ENCODE measurements around the gene SAMSN1.

The SAMSN1 gene

DNA sequence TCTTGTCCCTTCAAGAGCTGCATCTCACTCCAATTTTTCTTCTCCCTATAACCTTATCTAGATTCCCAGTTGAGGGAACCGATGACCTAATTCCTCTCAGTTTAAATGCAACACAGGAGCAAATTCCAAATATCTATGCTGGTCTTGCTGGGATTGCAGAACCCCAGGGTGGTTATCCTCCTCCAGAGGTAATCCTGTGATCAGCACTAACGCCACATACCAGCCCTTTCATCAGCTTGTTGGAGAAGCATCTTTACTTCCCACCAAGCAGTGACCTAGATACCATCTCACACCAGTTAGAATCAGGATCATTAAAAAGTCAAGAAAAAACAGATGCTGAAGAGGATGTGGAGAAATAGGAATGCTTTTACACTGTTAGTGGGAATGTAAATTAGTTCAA is 52.4 kb downstream of the SAMSN1 start:
- TF ChIP-seq, protein P1, sequence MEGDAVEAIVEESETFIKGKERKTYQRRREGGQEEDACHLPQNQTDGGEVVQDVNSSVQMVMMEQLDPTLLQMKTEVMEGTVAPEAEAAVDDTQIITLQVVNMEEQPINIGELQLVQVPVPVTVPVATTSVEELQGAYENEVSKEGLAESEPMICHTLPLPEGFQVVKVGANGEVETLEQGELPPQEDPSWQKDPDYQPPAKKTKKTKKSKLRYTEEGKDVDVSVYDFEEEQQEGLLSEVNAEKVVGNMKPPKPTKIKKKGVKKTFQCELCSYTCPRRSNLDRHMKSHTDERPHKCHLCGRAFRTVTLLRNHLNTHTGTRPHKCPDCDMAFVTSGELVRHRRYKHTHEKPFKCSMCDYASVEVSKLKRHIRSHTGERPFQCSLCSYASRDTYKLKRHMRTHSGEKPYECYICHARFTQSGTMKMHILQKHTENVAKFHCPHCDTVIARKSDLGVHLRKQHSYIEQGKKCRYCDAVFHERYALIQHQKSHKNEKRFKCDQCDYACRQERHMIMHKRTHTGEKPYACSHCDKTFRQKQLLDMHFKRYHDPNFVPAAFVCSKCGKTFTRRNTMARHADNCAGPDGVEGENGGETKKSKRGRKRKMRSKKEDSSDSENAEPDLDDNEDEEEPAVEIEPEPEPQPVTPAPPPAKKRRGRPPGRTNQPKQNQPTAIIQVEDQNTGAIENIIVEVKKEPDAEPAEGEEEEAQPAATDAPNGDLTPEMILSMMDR (IDR thresholded peaks at IDR 0.05; ENCODE audit: control extremely low read depth, extremely low read depth, low read depth, missing control alignments), result no peak
- ChIA-PET POLR2A (no interaction called here), CTCF (no interaction called here)
- DNase-seq (ENCODE audit: extremely low spot score), result no peak

DNA sequence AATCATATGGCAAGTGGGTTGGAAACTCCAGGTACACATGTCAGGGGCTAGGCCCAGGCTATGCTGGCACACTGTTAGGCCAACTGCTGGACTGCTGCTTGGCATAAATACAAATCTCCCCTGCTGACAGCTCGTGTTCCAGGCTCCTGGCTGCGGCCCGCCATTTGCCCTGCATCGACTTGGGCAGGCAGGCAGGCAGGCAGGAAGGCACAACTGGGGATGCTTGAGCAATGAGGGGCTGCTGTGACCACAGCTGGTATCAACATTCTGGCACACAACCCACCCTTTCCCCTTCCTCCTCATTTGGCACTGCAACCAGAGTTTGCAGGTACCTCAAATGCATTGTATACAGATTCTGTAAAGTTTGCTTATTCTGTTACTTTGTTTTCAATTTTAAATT is 53.2 kb downstream of the SAMSN1 start:
- DNase-seq (ENCODE audit: extremely low spot score), result no peak
- ChIA-PET CTCF (no interaction called here), POLR2A (no interaction called here)
- TF ChIP-seq, protein P1 (IDR thresholded peaks at IDR 0.05; ENCODE audit: control extremely low read depth, extremely low read depth, low read depth, missing control alignments), result no peak

DNA sequence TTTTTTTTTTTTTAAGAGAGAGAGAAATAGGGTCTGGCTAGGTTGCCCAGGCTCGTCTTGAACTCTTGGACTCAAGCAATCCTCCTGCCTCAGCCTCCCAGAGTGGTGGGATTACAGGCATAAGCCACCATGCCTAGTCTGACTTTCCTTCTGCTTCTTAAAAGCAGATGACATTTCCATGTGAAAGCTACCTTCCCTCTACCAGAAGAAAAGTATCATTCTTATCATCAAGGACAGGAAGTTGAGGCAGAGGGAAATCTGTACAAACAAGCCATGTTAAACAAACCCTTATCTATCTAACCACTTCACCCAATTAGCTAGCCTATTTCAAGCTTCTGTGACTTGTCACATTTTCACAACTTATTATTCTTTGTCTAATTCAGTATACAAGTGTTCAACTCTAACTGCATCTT is 54.8 kb downstream of the SAMSN1 start:
- POLR2A ChIA-PET, result no interaction called here
- DNase-seq (ENCODE audit: extremely low spot score), result no peak
- TF ChIP-seq, protein P1 (IDR thresholded peaks at IDR 0.05; ENCODE audit: control extremely low read depth, extremely low read depth, low read depth, missing control alignments), result no peak
- CTCF ChIA-PET, result interaction anchor here (1.0 to 1.9 kb wide), 2 partner anchors 10 to 32 kb away, joined by 3 to 4 read pairs; no protein-coding TSS in a partner anchor

DNA sequence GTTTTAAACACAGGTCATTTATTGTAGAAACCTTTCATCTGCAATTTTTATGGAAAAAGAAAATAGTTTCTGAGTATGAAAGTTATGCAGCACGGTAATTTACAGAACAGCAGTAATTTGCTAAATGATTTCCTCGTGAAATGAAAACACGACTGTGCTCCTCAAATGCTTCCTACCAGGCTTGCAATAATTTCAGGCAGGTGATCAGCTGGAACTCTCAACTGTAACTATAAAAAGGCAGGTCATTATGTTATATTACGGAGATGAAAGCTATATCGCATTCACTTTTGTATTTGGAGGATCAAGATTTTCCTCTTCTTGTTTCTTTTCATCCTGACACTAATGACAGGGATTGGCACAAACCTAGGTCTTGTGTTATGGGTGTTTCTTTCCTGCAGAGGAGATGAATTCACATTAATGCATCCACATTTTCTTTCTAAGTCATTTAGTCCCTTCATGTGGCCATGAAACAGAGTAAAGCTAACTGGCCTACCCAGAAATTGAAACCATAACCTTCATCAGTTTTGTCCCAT is 57.4 kb downstream of the SAMSN1 start:
- DNase-seq (ENCODE audit: extremely low spot score), result no peak
- TF ChIP-seq, protein P1 (IDR thresholded peaks at IDR 0.05; ENCODE audit: control extremely low read depth, extremely low read depth, low read depth, missing control alignments), result no peak
- ChIA-PET CTCF (interaction anchor here (1.1 to 1.3 kb wide), 2 partner anchors 9 to 24 kb away, joined by 3 to 5 read pairs; no protein-coding TSS in a partner anchor), POLR2A (no interaction called here)

DNA sequence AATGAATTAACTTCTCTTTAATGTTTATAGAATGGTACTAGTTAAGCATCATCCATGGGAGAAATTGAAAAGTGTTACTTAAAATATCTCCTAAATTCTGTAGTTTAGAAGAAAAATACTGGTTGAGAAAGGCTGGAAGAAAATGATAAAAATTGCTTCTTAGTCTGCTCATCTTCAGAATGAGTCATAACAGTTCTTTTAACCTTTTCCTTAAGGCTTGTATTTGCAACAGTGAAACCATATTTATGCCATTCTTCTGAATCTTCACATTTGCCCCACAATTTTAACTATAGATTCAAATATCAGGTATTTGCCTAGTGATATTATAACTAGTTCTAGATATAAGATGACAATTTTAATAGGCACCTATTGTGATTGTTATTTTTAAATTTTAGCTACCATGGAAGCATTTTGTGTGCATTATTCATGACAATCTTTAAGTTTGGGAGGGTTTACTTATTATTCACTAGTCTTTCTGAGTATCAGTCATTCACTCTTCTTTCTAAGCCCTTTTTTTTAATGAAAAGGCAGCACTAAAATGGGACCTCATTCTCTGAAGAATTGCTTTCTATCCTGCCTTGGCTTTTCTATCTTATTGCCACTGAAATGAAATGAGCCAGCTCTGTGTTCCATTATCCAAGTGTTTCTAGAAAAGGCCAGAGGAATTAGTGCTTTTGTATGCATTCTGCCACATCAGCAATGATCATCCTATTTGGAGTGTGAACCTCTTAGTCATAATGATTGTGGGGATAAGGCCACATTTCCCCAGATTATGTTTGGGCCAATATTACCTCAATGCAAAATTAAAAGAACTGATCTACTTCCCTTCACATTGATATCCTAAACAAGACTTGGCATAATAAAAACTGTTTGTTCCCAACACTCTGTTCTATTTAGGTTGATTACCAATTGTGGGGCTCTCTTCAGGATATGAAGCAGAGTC is 58.4 kb downstream of the SAMSN1 start:
- DNase-seq (ENCODE audit: extremely low spot score), result no peak
- ChIA-PET POLR2A (no interaction called here), CTCF (interaction anchor here (1.0 to 1.2 kb wide), 3 partner anchors 10 to 23 kb away, joined by 3 read pairs; no protein-coding TSS in a partner anchor)
- TF ChIP-seq, protein P1 (IDR thresholded peaks at IDR 0.05; ENCODE audit: control extremely low read depth, extremely low read depth, low read depth, missing control alignments), result no peak

DNA sequence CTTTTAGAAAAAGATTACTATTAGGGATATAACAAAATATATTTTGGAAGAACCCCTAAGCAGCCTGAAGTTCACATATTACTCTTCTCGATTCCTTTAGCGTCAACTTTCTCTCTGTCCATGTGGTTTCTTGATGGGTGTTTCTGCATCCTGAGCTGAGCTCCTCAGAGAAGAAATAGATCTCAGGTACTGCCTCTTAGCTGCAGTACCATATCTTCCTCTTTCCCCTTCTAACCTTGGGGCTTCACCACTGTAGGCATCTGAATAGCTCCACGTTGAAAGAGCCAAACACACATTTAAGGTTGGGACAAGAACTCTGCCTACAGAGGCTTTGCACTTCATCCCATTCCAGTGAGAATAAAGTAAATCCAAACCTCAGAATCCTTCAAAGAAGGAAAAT is 59.2 kb downstream of the SAMSN1 start:
- ChIA-PET POLR2A (no interaction called here), CTCF (interaction anchor here (1.1 kb wide), 1 partner anchor 287 kb away, joined by 3 read pairs; no protein-coding TSS in a partner anchor)
- no peak for DNase-seq (ENCODE audit: extremely low spot score)
- TF ChIP-seq, protein P1 (IDR thresholded peaks at IDR 0.05; ENCODE audit: control extremely low read depth, extremely low read depth, low read depth, missing control alignments), result no peak
